Cardiac septum (tissue), 1 donor: ENCODE measurements around the gene TP53I11. TPM values are rescaled to one million over a fixed set of nuclear protein-coding genes. Genes with fewer than 3 reads are reported as not detected.

Source experiments
- DNase-seq: peaks from one replicate; pipeline ENCODE4 v3.0.0-alpha.2; 2020; ENCODE audit warnings: low spot score
- intact Hi-C: fragments of 100-400 bp; cut with DNase I; formaldehyde crosslinking; loops from one replicate; pipeline ENCODE4 v1.14.0; 2022
- total RNA-seq: library from RNA; stranded (reverse); fragmentation: NEBNext Ultra II Directional; extraction: Animal tissue kit (Norgen Biotek cat#: 25700); gene quantifications from one replicate; pipeline ENCODE4 v1.2.1, GENCODE V29; 2021
- donor health status: DM: no; HTN: no; CAD: no.

TP53I11 gene
- total RNA-seq, 1 donor from 2014 or later, result 38.4 TPM

- DNase-seq, result no peak
- intact Hi-C loops, result no loop called here
Observed at GRCh38 chr11:44943696-44944095, 7.0 kb downstream of the TP53I11 start.

DNA sequence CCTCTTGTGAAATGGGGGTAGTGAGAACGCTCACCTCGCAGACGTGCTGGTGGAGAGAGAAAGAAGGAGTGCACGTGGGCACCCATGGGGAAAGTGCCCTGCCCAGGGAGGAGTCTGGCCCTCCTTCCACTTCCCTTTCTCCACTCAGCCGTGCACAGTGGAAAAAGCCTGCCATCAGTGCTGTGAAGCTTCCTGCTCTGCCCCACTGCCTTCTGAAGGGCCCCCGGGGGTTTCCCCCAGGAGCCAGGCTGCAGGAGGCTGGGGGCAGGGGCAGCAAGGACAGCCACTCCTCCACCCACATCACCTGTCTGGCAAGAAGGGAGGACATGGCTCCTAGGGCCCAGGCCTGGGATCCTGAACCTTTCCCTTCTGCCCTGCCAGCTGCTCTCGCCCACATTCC is 7.6 kb downstream of the TP53I11 start:
- intact Hi-C loops, result no loop called here
- no peak for DNase-seq

- intact Hi-C loops, result no loop called here
- DNase-seq, result no peak
Observed at GRCh38 chr11:44942029-44942955, 8.4 kb downstream of the TP53I11 start.

DNA sequence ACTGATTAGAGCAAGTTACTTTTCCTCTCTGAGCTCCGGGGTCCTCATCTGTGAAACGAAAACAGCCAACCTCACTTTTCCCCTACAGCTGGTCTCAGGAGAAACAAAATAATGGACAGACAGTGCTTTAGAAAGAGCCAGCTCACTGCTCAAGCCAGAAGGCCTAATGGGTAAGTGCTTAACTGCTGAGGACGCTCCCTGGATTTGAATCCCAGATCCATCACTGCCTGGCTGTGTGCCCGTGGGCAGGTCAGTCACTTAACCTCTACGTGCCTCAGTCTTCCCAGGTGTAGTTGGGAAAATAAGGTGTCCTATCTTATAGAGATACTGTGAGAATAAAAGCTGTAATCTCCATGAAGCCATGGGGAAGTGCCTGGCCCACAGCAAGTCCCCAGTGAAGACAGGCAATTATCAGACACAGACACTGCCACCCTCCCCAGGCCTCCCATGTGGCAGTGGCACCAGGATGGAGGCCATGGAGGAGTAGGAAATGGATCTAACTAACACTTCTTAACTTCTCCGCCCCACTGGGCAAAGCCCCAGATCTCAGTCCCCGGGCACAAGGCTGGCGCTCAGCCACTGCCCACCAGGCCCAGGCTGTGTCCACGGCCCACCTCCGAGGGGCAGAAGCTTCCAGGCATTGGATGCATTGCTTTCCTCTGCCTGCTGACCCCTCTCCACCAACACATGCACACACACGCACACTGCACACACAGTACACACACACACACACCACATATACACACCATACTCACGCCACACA is 9.2 kb downstream of the TP53I11 start:
- DNase-seq, result no peak
- intact Hi-C loops, result no loop called here

- no peak for DNase-seq
- intact Hi-C loops, result no loop called here
Observed at GRCh38 chr11:44940835-44941234, 9.8 kb downstream of the TP53I11 start.

GRCh38 chr11:44940404-44940803 is 10.3 kb downstream of the TP53I11 start:
- intact Hi-C loops, result no loop called here

GRCh38 chr11:44939673-44940395 is 10.8 kb downstream of the TP53I11 start:
- intact Hi-C loops, result loop anchor here (5.0 to 10.0 kb wide), 2 partner anchors 355 to 392 kb away; no protein-coding TSS in a partner anchor
- DNase-seq, result no peak

More at GRCh38 chr11:44940404-44940803, 10.3 kb downstream of the TP53I11 start:
- DNase-seq, result no peak

DNA sequence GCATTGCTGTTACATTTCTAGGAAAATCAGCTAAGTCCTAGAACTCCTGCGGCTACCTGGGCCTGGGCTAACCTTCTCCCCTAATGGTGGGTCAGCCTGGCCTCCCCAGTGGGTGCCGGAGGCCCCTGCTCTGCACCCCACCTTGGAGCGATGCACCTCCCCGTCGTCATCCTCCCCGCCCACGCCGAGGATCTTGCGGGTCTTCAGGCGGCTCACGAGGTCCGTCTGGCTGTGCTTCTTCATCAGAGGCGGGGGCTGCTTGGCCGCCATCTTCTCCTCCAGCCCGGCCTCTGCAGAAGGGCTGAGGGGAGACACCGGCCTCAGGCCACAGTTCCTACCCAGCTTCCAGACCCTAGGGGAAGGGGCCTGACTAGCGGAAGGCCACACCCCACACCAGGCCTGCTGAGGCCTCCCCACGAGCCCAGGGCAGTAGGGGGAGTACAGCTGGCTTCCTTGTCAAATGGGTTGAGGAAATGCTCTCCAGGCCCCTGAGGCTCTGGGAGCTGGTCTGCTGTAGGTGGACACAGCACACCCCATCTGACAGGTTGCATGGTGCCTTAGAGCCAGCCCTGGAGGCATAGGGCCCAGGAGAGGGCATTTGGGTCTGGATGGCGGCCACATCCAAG is 12.5 kb downstream of the TP53I11 start:
- DNase-seq, result no peak
- intact Hi-C loops, result loop anchor here (5.0 to 10.0 kb wide), 2 partner anchors 357 to 394 kb away; no protein-coding TSS in a partner anchor

- no peak for DNase-seq
- intact Hi-C loops, result loop anchor here (1.0 to 10.0 kb wide), 3 partner anchors 168 to 395 kb away; no protein-coding TSS in a partner anchor
Observed at GRCh38 chr11:44936951-44937543, 13.6 kb downstream of the TP53I11 start.

DNA sequence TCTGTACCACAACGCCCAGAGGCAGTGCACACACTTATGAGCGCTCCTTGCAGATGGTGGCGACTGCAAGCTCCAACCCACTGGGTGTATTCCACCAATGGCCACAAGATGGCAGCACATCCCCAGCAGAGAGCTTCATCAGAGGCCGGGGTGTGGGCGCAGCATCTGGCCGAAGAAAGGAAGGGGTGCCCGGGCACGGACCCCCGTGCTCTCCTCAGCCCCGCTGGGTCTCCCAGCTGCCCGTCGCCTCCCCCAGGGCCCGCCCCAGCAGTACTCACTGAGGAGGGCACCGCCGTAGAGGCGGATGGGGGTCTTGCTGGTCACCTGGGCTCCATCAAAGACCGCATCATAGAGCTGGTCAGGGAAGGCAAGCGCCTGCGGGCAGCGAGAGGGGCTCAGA is 14.2 kb downstream of the TP53I11 start:
- DNase-seq, result peak; percentile 91
- intact Hi-C loops, result loop anchor here (1.0 to 10.0 kb wide), 3 partner anchors 169 to 396 kb away; no protein-coding TSS in a partner anchor

GRCh38 chr11:44934735-44935250 is 15.9 kb downstream of the TP53I11 start:
- DNase-seq, result no peak
- intact Hi-C loops, result loop anchor here (5.0 to 10.0 kb wide), 2 partner anchors 360 to 398 kb away; no protein-coding TSS in a partner anchor

DNA sequence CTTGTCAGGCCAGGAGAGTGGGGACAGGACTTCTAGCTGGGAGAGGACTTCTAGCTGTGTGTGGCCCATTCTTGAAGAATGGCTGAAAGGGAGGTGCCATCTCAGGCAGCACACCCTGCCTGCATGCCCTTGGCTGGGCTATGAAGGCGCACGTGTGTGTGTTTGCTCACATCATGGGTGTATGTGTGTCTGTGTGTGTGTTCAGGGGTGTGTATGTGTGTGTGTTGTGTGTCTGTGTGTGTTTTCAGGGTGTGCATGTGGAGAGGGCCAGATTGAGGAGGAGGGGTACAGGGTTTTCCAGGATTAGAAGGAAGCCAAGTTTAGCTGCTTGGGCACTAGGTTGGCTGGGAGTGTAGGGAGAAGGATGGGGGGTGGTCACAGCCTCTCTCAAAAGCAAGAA is 16.6 kb downstream of the TP53I11 start:
- no peak for DNase-seq

DNA sequence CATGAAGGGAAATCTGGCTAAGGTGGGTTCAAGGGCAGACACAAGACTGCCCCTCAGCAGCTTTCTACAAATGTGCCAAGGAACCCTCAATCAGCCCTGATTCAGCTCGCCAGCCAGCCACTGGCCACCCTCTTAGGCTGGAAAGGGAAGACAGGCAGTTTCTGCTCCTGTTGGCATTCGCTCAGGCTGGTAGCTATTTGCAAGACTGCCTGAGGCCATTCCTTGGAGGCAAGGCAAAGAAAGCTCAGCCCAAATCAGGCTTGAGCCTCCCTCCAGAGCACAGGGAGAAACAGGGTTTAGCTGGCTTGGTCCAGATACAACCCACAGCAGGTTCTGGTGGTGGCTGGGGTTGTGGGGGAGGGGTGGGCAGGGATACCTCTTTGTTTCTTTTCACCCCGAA is 19.2 kb downstream of the TP53I11 start:
- intact Hi-C loops, result loop anchor here (10.0 kb wide), 1 partner anchor 363 kb away; no protein-coding TSS in a partner anchor
- no peak for DNase-seq

More for the DNA sequence above, 16.6 kb downstream of the TP53I11 start:
- intact Hi-C loops, result loop anchor here (10.0 kb wide), 1 partner anchor 361 kb away; no protein-coding TSS in a partner anchor

DNA sequence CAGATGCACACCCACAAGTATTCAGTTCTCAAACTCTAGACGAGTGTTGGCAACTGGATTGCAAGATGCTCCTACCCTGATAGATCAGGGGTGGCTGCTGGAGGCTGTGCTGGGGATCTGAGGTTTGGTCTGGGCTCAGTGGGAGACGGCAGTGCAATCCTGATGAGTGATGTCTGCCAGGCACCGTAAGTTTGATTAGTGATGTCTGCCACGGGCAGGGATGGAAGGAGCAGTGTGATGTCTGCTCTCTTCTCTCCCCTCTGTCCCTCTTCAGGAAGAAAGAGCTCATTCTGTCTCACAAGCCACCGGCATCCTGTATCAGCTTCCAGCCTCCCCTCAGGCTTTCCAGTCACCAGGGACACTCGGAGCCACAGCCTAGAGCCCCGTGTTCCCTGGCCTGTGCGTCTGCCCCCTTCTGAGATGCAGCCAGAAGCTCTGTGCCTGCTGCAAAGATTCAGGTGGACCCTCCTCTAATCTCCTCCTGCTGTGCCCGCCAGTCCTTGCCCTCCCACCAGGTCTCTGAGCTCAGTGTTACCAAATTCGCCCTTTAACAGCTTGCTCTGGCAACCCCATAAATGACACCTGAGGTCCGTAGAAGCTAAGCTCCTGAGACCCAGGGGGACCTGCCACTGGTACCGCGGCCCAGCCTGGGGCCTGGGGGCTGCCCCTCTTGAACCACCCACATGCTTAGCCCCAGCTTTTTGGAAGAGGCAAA is 19.9 kb downstream of the TP53I11 start:
- intact Hi-C loops, result loop anchor here (10.0 kb wide), 1 partner anchor 364 kb away; no protein-coding TSS in a partner anchor
- DNase-seq, result no peak

DNA sequence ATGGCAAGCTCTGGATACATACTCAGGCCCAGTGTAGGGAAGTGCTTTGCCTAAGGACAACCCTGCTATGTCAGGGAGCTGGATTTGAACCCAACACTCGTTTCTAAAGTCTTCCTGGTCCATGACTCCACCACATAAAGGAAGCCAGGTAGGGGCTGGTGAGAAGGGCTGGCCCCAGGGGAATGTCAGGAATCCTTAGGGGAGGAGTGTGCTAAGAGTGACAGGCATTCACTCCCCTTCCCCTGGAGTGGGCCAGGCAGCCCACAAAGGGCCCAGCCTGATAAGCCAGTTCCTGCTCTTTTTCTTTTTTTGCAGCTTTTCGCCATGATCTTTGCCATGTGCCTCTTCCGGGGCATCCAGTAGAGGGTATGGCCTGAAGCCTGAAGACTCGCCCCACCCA is 21.9 kb downstream of the TP53I11 start:
- intact Hi-C loops, result no loop called here
- no peak for DNase-seq

DNA sequence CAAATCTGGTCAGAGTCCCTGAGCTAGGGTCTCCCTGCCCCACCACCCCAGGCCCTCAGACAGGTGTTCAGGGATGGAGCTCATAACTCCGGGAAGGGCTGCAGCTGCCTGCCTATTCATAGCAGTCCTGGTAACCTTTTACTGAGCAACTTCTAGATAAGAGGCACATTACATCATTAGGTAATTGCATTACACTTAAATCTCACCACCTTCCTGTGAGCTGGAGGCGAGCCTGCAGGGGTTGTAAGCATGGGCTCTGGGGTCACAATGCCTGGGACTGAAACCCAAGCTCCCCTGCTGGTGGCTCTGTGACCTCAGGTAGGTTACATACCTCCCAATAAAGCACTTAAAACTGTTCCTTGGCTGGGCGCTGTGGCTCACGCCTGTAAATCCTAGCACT is 22.5 kb downstream of the TP53I11 start:
- no peak for DNase-seq
- intact Hi-C loops, result no loop called here

GRCh38 chr11:44927174-44927661 is 23.5 kb downstream of the TP53I11 start:
- intact Hi-C loops, result no loop called here
- DNase-seq, result no peak
